ENCODE data around the gene ESAM.

DNA sequence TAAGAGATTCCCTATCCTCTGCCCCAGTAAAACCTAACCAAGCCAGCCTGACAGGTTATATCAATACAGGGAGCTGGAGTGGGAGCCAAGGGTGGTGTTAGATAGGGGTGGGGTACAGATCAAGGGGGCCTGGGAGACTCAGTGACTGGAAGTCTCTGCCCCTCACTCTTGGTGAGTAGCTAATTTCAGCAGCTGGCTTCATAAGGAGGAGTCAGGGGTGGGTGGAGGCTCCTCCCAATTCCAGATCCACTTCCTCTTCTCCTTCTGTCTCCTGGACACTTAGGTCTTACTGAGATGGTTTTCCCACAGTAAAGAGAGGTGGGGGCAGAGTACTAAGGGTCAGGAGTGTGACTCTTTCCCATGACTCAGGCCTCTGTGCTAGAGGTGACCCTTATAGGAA lies 8.9 kb downstream of the ESAM start:
- TF ChIP-seq POLR2A (IDR thresholded peaks at IDR 0.05) = no peak
- TF ChIP-seq, protein P1, sequence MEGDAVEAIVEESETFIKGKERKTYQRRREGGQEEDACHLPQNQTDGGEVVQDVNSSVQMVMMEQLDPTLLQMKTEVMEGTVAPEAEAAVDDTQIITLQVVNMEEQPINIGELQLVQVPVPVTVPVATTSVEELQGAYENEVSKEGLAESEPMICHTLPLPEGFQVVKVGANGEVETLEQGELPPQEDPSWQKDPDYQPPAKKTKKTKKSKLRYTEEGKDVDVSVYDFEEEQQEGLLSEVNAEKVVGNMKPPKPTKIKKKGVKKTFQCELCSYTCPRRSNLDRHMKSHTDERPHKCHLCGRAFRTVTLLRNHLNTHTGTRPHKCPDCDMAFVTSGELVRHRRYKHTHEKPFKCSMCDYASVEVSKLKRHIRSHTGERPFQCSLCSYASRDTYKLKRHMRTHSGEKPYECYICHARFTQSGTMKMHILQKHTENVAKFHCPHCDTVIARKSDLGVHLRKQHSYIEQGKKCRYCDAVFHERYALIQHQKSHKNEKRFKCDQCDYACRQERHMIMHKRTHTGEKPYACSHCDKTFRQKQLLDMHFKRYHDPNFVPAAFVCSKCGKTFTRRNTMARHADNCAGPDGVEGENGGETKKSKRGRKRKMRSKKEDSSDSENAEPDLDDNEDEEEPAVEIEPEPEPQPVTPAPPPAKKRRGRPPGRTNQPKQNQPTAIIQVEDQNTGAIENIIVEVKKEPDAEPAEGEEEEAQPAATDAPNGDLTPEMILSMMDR (IDR thresholded peaks at IDR 0.05) = no peak

All from tibial nerve (tissue), 3 donors.